ENCODE data around the gene OR6Y1.

OR6Y1 gene

GRCh38 chr1:158507511-158507910, 46.7 kb downstream of the OR6Y1 start:
- in situ Hi-C loops (cut with MboI; ENCODE audit: low sequenced_read_pairs) = loop anchor here (10.0 to 25.0 kb wide), 2 partner anchors 487 to 555 kb away; no protein-coding TSS in a partner anchor

GRCh38 chr1:158506369-158506987, 47.7 kb downstream of the OR6Y1 start:
- in situ Hi-C loops (cut with MboI; ENCODE audit: low sequenced_read_pairs) = loop anchor here (10.0 to 25.0 kb wide), 2 partner anchors 488 to 556 kb away; no protein-coding TSS in a partner anchor

- in situ Hi-C loops (cut with MboI; ENCODE audit: low sequenced_read_pairs) = loop anchor here (25.0 kb wide), 1 partner anchor 284 kb away; no protein-coding TSS in a partner anchor
Observed at GRCh38 chr1:158496374-158496773, 57.8 kb downstream of the OR6Y1 start.

GRCh38 chr1:158494796-158495195, 59.4 kb downstream of the OR6Y1 start:
- in situ Hi-C loops (cut with MboI; ENCODE audit: low sequenced_read_pairs) = loop anchor here (25.0 kb wide), 1 partner anchor 282 kb away; no protein-coding TSS in a partner anchor
